Measurements from ENCODE around the gene TCEA3.

Gene TCEA3

DNA sequence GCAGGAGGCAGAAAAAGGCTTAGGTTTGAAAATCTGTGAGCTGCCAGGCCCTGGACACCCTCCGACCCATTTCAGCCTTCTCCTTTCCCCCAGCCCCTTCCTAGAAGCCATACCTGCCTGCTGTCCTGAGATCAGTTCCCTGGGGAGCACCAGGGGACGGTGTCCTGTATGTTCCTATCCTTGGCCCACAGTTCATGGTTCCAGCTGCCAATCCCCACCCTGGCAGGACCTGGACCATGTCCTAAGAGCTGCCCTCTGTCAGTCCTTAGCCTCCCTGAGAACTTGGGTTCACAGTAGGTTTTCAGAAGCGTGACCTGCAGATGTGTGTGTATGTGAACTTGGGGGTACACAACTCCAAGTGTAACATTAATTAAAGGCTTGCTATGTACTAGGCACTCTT, 3.8 kb downstream of the TCEA3 start:
- DNase-seq = no peak

DNA sequence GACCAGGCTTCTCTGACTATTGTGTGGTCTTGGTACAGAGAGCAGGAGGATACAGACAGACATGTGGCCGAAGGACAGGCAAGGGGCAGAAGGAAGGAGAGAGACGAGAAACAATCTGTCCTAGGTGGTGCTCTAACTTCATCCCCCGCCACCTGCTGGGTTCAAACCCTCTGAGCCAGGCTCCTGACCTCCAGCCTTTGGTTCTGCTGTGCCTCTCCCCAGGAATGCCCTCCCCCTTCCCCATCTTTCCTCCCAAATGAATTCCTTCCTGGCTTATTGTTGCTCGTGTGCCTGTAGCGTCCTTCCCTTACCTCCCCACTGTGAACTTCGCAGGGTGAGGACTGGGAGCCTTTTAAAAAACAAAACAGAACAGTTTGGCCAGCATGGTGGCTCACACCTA, 5.4 kb downstream of the TCEA3 start:
- DNase-seq = no peak

DNA sequence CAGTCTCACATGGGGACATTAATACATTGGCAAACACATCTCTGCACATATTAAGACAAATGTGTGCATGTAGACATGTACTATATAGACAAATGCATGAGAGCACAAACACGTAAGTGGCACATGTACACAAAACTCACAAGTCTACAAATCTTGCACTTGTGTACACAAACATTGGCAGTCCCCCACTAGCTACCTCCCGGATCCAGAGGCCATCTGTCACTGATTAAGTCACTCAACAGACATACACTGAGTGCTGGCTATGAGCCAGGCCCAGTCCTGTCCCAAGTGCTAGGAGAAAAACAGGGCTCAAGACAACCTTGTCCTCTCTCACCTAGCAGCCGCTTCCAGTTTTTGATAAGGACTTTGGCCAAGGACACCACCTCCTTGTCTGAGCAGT, 7.0 kb downstream of the TCEA3 start:
- no peak for DNase-seq

DNA sequence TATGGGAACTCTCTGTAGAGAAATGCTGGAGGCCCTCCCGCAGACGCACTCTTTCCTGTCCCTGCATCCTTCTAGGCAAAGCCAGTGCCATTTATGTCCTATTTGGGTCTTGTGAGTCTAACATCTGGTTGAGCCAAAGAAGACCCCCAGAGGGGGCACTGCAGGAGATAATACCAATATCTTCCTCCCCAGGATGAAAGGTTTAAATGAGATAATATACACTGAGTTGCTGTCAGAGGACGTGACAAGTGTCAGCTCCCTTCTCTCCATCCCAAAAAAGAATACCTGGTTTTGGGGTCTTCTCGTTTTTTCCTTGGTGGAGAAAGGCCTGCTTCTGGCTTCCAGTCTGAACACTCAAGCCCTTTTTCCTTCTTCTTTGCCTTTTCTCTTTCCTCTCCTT, 7.6 kb downstream of the TCEA3 start:
- DNase-seq = no peak

DNA sequence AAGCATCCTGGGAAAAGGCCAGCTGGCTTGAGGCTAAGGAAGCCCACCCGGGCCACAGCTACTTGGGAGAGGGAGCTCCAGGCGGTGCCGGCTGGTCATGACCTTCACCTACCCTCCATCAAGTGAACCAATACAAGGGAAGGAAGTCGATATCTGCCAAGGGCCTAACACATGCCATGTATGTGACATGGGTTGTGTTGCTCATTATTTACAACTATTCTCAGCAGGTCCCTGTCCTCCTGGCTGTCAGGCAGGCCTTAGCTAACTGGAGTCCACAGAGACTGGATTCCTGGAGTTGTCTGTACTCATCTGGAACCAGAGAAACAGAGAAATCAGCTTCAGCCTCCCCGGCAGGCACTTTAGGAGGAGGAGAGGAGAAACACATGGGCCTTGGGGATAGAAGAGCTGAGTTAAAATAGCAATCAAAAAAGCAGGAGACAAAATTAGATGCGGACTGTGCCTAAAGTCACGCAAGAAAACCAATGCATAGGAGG, 15.7 kb downstream of the TCEA3 start:
- no peak for DNase-seq

DNA sequence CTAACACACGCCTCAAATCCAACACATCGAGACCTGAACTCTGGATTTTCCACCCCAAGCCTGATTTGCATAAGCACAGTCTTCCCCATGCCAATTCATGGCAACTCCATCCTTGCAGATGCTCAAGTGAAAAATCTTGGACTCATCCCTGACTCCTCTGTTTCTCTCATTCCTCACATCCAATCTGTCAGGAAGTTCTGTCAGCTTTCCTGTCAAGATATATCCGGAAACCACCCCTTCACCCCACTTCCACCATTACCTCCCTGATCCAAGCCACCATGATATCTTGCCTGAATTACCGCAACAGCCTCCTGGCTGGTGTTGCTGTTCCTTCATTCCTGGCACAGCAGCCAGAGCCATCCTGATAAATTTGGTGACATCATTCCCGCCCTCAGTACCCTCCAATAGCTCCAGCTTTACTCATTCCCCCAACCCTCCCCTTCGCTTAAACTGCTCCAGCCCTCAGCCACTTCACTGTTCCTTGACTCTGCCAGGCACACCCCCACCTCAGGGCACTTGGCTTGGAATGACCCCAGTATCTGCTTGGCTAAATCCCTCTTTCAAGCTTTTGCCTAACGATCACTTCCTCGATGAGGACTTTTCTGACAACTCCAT, 17.4 kb downstream of the TCEA3 start:
- no peak for DNase-seq

DNA sequence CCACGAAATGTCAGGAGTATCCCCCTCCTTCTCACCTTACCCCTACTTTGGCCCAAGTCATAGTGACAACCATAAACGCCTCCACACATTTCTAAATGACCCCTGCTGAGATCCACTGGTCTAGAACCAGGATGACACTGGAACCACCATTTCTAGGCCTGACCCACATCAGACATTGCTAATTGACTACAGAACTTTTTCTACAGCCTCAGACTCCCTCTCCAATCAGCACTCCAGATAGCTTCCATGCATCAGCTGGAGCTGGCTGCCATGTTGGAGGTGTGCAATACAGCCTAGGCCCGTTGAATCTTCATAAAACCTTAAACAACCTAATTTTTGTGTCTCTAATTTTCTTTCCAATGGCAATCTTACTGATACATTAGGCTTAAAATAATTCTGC, 18.6 kb downstream of the TCEA3 start:
- no peak for DNase-seq

DNA sequence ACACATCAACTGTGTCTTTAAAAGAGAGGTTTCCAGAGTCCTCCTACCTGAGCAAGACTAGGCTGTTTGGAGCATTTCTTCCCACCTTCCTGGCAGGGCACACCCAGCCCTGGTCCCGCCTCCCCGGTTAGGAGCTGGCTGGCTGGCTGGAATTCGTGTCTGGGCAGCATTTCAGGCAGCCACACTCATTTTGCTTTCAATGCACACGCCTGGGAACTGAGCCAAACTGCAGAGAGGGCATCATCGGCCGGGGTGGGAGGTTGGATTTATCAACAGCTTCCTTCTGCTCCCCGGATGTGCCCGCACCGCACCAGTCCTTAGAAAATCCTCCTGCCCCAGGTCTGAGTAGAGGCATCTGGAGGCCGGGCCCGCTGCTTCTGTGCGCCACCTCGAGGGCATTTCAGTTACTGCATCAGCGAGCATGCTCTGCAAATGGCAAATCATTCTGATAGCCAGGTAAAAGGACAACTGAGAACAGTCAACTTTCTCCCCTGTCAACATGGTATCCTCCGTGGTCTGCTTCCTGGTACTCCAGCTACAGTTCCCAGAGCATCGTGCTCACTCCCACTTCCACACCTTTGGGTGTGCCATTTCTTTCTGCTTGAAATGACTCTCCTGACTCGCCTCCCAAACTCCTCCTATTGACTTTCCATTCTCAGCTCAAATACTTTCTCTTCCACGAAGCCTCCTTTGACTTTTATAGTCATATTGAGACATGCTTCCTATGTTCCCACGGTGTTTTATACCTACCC, 20.6 kb downstream of the TCEA3 start:
- DNase-seq = peak; percentile 72 to 76

DNA sequence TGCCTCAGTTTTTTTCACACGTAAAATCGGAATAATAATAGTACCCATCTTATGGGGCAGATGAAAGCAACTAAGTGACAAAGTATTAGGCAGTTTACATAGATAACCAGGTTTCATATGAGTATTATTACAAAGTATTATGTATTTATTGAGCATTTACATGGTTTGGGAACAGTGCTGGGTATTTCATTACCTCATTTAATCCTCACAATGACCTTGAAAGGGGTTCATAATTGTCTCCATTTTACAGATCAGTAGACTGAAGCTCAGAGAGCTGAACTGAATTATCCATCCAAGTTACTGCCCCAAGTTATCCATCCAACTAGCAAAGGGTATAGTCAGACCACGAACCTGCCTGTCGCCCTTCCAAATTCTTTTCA, 21.2 kb downstream of the TCEA3 start:
- no peak for DNase-seq

DNA sequence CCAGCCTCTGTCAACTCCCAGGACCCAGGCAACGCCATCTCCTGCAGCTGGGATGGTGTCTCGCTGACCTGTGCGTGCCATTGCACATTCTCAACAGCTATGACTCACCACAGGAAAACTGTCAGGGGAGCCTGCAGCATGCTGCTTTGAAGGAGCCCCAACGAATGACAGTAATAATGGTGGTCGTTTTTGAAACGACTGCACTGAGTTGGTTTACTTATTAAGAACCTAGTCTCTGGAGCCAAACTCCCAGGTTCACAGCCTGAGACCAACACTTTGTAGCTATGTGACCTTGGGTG, 21.6 kb downstream of the TCEA3 start:
- no peak for DNase-seq

DNA sequence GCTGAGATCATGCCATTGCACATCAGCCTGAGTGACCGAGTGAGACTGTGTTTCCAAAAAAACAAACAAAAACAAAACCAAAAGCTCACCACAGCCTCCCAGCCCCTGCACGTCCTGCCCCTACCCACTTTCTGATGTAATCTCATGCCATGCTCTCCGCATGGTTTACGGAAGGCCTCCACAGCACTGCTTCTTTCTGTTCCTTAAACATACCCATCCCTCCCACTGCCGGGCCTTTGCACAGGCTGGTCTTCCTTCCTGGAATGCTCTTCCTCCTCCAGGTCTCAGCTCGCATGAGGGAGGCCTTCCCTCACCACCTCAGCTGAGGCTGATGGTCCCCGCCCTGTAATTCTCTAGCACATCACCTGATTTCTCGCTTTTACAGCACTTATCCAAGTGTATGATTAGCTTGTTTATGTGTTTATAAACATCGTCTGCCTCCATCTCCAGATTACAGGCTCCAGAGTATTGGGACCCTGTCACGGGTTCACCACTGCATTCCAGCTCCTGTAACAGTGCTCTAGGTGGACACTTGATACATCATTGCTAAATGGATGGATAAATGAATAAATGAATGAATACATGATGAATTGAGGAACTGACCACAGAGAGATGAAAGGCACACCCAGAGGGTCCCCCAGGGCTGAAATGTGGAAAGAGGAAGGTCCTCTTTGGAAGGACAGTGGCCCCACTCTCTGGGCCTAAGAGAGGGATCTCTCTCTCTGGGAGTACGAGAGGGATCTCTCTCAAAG, 22.1 kb downstream of the TCEA3 start:
- peak in 1 of 2 donors; percentile 26 for DNase-seq

DNA sequence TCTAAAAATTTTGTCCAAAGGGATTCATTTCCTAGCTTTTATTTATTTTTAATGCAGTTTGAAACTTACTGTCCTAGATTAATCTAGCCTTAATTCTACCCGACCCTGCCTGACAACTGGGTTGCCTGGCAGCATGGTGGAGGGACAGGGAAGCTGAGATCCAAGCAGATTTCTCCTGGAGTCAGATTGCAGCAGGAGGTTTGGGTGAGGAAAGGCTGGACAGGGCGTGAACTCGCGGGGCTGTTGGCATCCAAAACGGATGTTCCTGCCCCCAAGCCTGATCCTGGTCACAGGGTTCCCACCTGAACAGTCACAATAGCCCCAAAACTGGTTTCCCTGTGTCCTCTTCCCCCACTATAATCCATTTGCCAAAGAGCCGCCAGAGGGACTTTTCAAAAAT, 23.2 kb downstream of the TCEA3 start:
- DNase-seq = no peak

DNA sequence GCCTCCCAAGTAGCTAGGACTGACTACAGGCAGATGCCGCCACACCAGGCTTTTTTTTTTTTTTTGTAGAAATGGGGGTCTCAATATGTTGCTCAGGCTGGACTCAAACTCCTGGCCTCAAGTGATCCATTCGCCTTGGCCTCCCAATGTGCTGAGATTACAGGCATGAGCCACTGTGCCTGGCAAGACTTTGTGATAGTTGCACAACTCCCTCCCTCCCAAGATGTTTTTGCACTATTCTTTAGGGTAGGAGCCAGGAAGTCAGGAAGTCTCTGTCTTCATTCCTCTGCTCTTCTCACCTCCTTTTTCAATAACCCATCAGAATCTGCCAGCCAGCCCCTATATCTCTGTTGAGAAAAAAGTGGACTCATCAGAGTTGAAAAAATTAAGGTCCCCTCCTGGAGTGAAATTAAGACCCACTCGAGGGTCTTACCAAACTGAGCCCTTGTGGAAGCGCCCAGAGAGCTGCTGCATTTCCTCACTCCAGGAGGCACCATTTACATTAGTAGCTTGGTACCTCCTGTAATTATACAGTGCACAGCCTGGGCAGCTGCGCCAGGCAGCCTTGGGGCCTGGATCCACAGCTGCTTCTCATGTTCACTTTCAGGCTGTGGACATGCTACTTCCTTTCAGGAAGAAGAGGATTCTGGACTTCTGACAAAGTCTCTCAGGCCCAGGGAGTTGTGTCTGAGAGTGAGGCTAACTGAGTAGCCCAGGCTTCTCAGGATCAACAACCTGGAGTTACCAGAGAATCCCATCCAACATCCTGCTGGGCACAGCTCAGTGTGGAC, 24.0 kb downstream of the TCEA3 start:
- no peak for DNase-seq

DNA sequence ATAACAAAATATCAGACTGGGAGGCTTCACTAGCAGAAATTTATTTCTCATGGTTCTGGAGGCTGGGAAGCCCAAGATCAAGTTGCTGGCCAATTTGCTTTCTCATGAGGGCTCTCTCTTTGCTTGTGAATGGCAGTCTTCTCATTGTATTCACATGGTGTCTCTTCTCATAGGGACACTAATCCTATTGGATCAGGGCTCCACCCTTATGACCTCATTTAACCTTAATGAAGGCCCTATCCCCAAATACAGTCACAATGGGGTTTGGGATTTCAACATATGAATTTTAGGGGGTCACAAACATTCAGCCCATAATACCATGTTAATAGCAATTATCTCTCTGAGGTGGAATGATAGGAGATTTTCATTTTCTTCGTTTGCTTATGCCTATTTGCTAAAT, 25.3 kb downstream of the TCEA3 start:
- DNase-seq = no peak

DNA sequence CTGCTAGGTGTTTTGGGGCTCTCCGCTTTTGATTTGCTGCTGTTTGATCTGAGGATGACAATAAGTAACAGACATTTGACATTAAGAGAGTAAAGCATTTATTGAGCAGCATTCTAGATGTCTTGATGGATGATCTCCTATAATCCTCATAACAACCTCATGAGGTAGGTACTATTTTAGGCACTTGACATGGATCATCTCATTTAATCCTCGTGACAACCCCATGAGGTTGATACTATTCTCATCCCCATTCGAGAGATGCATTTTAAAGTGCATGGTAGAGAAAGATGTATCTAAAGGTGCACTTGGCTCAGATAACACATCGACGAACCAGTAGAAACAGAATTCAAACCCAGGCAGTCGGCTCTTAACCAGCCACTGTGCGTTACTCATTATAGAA, 26.6 kb downstream of the TCEA3 start:
- no peak for DNase-seq

DNA sequence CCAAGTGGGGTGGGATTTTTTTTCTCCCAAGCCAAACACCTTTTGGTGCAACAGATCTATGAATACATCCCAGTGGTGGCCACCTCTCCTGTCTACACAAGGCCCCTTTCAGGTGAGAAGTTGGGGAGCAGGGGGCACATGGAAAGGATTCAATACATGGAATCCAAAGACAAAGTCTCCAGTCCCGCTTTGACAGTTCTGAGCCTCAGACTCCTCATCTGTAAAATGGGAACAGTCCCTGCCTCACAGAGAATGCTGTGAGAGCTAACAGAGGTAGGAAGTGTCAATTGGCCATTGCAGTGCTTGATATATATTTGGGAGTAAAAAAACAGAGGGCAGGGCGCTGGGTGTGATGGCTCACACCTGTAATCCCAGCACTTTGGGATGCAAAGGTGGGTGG, 28.2 kb downstream of the TCEA3 start:
- DNase-seq = no peak

DNA sequence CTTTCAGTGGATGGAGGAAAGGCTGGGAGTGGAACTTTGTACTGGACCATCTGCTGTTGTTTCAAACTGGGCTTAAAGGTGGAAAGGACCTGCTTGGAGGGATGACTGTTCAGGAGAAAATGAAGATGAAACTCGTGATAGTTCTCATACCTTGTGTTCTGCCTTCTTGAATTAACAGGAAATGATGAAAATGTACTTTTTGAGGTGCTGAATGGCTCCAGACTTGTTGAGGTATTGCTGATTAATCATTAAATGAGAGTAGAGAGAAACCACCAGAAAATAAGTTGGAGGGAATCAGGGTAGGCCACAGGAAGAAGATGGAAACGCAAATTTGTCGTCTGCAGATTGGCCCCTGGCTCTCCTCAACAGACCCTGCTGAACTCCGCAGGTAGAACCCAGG, 28.7 kb downstream of the TCEA3 start:
- DNase-seq = no peak

DNA sequence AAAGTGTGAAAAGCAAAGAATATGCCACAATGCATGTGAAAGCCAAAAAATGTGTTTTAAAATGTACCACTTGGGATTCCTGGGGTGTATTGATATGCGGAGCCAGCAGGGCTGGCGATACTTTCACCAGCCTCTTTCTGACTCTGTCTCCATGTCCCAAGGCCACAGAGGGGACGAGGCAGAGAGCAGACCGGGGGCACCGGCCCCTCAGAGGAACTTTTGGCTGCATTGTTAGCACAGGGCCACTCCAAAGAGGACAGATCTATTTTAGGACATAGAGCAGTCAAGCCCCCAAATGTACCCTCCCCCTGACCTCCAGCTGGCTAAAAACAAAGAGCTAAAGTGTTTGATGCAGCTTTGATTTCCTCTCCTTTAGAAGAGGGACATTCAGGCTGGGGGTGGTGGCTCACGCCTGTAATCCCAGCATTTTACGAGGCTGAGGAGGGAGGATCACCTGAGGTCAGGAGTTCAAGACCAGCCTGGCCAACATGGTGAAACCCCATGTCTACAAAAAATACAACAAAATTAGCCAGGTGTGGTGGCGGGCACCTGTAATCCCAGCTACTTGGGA, 29.3 kb downstream of the TCEA3 start:
- no peak for DNase-seq

DNA sequence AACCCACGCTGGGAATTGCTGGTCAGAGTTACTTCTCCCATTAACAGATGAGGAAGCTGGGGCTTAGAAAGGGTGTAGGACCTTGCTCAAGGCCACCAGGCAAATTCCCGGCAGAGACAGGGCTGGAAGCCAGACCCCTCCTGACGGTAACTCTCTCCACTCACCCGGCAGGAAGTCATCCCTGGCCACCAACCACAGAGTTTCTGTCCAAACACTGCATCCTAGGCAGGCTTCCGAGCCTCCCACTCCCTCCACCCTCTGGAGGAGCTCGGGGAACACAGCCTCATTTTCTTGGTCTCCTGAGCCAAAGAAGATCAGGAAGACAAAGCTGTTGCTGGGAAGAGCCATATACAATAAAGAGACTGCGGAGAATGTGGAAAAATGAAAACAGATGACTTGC, 29.9 kb downstream of the TCEA3 start:
- no peak for DNase-seq

DNA sequence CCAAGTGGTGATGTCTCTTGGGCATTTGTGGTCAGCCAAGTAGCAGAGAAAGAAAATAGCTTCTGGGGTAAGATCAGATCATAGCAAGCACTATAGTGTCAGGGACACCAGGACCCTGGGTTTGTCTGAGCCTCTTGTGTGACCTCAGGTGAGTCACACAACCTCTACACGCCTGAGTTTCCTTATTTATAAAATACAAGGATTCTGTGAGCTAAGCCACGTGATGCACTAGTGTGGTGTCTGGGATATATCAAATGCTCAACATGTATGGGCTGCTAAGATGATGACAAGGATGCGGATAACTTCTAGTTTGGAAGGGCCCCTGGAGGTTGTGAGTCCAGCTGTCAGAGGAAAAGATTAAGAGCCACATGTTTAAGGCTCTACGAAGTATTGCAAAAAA, 30.4 kb downstream of the TCEA3 start:
- DNase-seq = no peak

DNA sequence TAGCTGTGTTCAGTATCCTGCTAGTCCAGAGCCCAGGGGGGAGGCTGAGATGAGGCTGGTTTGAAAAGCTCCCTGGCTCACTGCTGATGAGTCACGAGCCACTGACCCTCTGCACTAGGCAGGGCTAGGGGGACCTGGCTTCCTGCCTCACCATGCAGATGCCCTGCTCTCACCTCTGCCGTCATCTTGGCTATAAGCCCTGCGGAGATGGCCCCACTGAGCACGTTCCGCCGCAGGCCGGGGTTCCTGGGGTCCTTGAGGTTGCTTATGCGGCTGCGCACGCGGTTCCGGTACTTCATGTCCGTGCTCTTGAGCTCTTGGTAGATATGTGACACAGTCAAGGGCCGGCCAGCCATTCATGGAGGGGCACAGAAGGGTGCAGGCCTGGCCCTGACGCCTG, 30.8 kb downstream of the TCEA3 start:
- no peak for DNase-seq

DNA sequence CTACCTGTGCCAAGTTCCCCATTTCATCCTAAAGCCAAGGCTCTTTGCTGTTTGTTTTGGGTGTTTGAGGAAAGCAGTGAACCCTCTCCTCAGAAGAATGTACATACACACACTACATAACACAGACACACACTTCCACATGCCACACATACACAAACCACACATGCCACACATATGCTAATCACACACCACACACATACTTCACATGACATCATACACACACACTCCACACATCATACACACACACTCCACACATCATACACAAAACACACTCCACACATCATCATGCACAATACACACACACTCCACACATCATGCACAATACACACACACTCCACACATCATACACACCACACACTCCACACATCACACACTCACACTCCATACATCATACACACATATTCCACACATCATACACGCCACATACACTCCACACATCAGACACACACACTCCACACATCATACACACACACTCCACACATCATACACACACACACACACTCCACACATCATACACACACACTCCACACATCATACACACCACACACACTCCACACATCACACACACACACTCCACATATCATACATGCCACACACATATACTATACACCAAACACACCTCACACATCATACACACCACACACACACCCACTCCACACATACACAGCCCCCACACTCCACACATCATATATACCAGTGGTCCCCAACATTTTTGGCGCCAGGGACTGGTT, 32.3 kb downstream of the TCEA3 start:
- DNase-seq = no peak
